GM12892 (cell line): Measurements from ENCODE around the gene FAM221A.
A peak's percentile ranks its signal among the peaks of the same experiment; 100 is the strongest.
"Not testable (repeated sequence)": the region's sequence is repeated elsewhere in the genome, so short reads cannot be mapped to it uniquely, and the experiment has no call there.

Experiments used
- DNase-seq: peaks from one replicate; pipeline ENCODE4 v3.0.0; 2011; ENCODE audit not compliant: insufficient read length
- FAIRE-seq: peaks from 2 replicates; lab custom pipeline; 2011; peaks lifted over from hg19 to GRCh38; lab: Jason Lieb, UNC
- POLR2A ChIP-seq: IDR thresholded peaks from 2 replicates; pipeline ENCODE4 v1.6.1; 2011; ENCODE audit warnings: low read depth, low read length, control low read depth
- POLR2AphosphoS5 ChIP-seq: IDR thresholded peaks from 2 replicates; pipeline ENCODE4 v1.6.1; 2011; ENCODE audit warnings: low read depth, low read length, control low read depth
- TAF1 ChIP-seq: IDR thresholded peaks from 2 replicates; pipeline ENCODE4 v1.6.1; 2011; ENCODE audit warnings: low read depth, mild to moderate bottlenecking, control low read depth, low read length, borderline replicate concordance

Gene FAM221A

GRCh38 chr7:23710000-23710399 lies 30.0 kb downstream of the FAM221A start, which contains the start of gene STK31:
STK31 (plus strand) TSS chr7:23710219; CDS start chr7:23710286, 67 bp downstream.
- FAIRE-seq (no peak), DNase-seq (no peak)
- TF ChIP-seq POLR2A = no peak
- TF ChIP-seq TAF1 = no peak
- no peak for TF ChIP-seq POLR2AphosphoS5

DNA sequence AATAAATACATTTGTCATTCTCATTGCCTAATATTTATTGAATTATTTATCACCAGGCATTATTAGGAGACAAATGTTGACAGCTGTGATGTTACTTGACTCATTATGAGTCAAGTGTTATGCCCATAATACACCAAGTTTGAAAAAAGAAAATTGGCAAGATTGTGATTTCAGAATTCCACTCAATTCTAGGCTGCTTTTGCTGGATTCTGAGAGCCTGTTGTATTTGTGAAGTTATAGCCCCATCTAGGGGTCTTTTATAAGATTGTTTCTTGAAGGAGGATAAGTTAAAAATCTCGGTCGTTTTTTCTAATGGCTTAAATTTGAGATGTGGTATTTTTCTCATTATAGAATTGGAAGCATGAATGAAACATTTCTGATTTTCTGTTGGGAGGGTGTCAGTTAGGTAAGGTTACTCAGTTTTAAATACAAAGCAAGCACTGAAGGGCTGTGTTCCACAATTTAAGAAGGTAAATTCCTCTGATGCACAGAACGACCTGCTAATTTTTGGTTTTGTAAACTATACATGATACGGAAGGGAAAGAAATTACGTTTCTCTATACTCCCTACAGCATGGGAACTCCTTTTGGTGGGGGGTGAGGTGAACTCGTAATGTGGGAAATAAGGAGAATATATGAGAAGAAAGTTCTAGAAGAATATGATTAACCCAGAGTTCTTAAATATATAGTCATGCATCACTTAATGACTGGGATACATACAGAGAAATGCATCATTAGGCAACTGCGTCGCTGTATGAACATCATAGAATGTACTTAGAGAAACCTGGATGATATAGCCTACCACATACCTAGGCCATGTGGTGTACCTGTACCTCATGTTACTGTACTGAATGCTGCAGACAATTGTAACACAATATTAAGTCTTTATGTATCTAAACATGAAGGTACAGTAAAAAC lies 32.6 kb downstream of the FAM221A start:
- FAIRE-seq = peak; percentile 72
- DNase-seq = no peak

GRCh38 chr7:23713285-23714149 lies 33.5 kb downstream of the FAM221A start:
- FAIRE-seq (no peak), DNase-seq (no peak)
- TF ChIP-seq POLR2A (no peak), TAF1 (no peak), POLR2AphosphoS5 (no peak)

More for the DNA sequence above, 32.6 kb downstream of the FAM221A start:
- TF ChIP-seq TAF1 (no peak), POLR2A (no peak), POLR2AphosphoS5 (no peak)

GRCh38 chr7:23714150-23714464 lies 34.1 kb downstream of the FAM221A start:
- FAIRE-seq = no peak
- no peak for DNase-seq
- TF ChIP-seq POLR2A = no peak
- TF ChIP-seq POLR2AphosphoS5 = no peak
- no peak for TF ChIP-seq TAF1

DNA sequence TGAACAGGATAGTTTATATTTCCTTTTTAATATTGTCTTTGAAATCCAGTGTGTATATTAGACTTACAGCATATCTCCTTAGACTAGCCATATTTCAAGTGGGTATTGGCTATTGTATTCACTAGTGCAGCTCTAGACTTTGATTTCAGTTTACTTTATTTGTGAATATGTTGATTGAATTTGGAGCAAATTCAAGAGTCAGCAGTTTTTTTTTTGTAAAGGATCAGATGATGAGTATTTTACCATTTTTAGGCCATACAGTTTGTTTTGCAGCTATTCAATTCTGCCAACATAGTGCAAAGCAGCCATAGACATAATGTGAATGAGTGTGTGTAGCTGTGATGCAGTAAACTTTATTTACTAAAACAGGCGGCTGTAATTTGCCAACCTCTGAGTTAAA lies 34.6 kb downstream of the FAM221A start:
- FAIRE-seq (no peak), DNase-seq (no peak)
- TF ChIP-seq TAF1 = no peak
- TF ChIP-seq POLR2A = no peak
- no peak for TF ChIP-seq POLR2AphosphoS5

DNA sequence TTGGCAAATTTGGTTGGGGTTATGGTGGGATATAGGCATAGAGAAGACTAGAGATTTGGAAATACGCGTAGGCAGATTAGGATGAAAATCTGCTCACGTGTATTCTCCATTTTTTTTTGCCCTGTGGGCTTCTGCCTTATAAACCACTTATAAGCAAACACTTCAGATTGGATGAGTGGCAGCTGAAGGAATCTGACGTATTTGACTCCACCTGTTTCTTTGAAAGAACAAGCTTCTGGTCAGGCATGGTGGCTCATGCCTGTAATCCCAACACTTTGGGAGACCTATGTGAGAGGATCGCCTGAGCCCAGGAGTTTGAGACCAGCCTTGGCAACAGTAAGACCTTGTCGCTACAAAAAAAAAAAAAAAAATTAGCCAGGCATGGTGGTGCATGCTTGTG lies 35.1 kb downstream of the FAM221A start:
- TF ChIP-seq POLR2A = no peak
- no peak for TF ChIP-seq TAF1
- no peak for TF ChIP-seq POLR2AphosphoS5
- DNase-seq = no peak

DNA sequence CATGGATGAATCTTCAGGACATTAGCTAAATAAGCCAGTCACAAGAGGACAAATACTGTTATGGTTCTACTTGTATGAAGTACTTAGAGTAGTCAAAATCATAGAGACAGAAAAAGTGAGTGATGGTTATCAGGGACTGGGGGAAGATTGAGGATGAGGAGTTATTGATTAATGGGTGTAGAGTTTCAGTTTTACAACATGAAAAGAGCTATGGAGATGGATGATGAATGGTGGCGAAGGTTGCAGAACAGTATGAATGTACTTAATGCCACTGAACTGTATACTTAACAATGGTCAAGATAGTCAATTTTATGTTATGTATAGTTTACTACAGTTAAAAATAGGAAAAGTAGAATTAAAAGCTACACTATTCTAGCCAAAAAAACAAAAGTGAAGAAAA lies 37.8 kb downstream of the FAM221A start:
- no peak for DNase-seq
- FAIRE-seq = no peak
- no peak for TF ChIP-seq TAF1
- no peak for TF ChIP-seq POLR2AphosphoS5
- no peak for TF ChIP-seq POLR2A

More for the DNA sequence above, 35.1 kb downstream of the FAM221A start:
- no peak for FAIRE-seq

- TF ChIP-seq POLR2AphosphoS5 (no peak), POLR2A (no peak), TAF1 (no peak)
- no peak for FAIRE-seq
Measured at GRCh38 chr7:23721456-23721855, 41.5 kb downstream of the FAM221A start.

GRCh38 chr7:23722587-23723216 lies 42.7 kb downstream of the FAM221A start:
- DNase-seq, FAIRE-seq: not testable (repeated sequence)

More at GRCh38 chr7:23721456-23721855, 41.5 kb downstream of the FAM221A start:
- DNase-seq = no peak

- not testable (repeated sequence) for DNase-seq, FAIRE-seq
Measured at GRCh38 chr7:23724113-23724512, 44.1 kb downstream of the FAM221A start.

- FAIRE-seq = no peak
- TF ChIP-seq POLR2AphosphoS5 (no peak), POLR2A (no peak)
- no peak for DNase-seq
Measured at GRCh38 chr7:23742051-23742450, 62.1 kb downstream of the FAM221A start.
